Inflammatory macrophage treated with lipopolysaccharide for 1 hour (primary cell): ENCODE results near the gene MXRA8.

Source experiments
- DNase-seq, 2 donors: peaks; one replicate each; pipeline ENCODE4 v3.0.0-alpha.2; 2020 to 2022

The MXRA8 gene

DNA sequence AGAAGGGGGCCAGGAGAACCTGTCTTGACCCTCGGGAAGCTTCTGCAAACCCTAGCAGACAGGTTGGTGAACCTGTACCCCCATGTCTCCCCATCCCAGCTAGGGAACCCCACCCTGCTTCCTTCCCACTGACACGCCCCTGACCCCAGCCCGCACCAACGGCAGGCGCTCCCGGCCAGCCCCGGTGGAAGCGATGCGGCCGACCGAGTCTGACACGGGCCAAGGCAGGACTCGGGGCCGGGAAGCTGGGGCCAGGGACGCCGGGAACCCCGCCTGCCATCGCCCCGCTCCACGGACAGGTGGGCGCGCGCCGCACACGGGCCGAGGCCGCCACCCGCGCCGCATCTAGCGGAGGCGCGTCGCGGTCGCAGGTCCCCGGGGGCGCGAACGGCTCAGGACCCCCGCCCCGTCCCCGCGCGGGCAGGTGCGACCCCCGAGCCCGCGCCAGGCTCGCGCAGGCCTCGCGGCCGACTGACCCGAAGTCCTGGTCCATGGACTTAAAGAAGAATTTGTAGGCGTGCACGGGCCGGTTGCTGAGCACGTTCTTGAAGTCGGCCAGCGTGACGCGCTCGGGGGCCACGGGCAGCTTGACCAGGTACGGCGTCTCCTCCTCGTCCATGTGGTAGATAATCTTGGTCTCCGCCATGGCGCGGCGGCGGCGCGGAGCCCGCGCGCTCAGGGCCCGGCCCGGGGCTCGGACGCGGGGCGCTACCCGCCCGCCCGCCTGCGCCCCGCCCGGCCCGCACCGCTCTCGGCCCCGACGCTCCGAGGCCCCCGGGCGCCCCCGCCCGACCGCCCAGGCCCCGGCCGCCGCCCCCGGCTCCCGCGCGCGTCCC is 9.7 kb downstream of the MXRA8 start:
- peak in 1 of 2 donors; percentile 4 for DNase-seq

DNA sequence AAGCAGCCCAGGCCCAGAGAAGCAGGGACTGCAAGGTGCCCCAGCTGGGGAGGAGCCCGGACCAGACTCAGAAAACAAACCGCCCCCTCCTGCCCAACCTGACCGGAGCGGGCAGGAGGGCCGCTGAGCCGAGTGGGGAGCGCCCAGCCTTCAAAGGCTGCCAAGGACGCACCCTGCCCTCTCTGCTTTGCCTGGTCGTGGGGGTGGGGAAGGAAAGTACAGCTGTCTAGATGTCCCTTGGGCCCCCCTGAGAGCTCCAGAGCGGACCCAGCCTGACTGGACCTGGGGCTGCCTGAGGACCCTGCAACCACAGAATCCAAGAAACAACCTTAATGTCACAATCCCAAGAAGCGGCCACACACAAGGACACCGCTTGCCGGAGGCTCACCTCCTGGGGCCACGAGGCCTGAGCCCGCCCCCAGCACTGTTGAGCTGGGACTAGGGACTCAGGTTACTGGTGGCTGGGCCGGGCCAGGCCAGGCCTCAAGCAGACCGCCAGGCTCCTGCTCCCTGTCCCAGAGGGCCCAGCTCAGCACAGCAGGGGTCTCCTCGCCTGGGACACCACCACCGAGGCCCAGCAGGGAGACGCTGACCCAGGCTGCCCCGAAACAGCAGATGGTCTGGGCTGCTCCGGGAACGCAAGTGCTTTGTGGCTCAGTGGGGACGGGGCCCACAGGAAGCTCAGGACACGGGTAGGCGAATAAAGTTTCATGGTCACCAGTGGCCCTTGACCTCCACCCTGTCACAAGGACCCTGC is 10.5 kb downstream of the MXRA8 start:
- no peak for DNase-seq

DNA sequence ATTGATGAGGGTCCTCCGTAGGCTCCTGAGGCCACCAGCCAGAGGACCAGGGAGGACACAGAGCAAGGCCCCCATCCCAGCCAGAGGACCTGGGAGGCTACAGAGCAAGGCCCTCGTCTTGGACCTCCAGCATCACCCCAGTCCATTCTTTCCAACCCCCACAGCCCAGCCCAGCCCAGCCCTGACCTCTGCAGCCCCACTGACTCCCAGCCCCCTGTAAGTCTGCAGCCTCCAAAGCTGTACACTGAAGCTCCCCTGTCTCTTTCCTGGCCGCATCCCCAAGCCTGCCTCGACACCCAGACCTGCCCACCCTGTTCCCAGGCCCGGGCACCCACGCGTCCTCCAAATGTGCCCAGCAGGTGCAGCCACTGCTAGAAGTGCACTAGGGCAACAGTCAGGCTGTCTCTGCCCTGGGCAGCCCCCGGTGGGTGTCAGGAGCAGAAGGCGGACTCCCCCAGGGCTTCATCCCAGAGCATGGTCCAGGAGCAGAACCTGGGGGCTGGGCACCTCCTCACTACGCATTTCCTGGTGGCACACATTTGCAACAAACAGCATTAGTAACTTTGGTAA is 11.2 kb downstream of the MXRA8 start:
- no peak for DNase-seq

DNA sequence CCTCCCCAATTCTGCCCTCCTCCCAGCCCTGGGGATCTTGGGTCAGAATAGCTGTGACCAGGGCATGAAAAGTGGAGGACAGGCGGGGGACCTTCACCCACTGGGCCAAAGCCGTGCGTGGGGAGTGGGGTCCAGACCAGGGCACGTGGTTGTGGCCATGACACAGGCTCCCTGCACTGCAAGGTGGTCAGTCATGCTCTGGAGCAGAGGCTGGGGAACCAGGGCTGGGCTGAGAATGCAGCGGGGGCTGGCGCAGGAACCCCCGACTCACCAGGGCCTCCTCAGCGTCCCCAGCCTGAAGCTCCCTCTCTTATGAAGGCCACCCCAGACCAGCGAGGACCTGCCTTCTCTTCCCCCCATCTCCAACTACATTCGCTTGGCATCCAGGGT is 11.9 kb downstream of the MXRA8 start:
- no peak for DNase-seq

DNA sequence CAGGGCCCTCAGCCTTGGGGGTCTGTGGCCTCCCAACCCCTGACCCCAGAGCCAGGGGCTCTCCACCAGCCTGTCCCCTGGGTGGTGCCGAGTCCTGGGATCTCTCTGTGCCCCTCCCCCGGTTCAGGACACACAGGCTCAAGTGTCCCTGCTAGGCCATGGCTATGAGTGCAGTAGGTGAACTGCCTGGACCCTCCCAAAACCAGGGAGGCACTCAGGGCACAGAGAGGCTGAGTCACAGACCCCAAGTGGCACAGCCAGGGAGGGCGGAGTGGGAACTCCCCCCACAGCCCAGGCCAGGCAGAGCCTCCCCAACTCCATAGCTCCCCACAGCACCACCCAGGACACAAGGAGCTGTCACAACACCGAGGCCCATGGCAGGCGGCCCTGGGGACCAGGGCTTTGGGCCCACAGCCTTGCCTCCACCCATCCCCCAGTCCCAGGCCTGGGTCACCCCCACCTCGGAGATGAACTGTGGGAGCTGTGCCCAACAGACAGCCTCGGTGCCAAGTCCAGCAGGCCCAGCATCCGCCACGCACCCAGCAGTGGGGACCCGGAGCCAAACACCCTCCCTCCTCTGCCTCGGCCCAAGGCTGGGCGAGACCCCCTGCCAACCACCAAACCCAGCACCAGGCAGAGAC is 12.4 kb downstream of the MXRA8 start:
- no peak for DNase-seq

DNA sequence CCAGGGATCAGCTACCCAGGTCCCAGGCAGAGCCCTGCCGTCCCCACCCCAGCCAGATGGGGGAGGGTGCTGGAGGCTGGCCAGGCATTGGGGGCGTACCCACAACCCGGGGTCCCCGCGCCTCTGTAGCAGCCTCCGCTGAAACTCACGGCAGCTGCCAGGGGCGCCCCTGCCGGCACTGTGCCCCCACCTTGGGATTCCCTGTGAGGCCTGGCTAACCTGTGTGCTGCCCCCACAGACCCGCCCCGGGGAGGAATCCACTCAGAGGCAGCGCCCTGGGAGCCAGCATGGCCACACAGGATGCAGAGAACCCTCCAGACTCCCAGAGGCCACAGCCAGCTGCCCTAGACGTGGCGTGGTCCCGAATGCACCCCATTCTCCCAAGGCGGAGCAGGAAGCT is 13.0 kb downstream of the MXRA8 start:
- DNase-seq = no peak

DNA sequence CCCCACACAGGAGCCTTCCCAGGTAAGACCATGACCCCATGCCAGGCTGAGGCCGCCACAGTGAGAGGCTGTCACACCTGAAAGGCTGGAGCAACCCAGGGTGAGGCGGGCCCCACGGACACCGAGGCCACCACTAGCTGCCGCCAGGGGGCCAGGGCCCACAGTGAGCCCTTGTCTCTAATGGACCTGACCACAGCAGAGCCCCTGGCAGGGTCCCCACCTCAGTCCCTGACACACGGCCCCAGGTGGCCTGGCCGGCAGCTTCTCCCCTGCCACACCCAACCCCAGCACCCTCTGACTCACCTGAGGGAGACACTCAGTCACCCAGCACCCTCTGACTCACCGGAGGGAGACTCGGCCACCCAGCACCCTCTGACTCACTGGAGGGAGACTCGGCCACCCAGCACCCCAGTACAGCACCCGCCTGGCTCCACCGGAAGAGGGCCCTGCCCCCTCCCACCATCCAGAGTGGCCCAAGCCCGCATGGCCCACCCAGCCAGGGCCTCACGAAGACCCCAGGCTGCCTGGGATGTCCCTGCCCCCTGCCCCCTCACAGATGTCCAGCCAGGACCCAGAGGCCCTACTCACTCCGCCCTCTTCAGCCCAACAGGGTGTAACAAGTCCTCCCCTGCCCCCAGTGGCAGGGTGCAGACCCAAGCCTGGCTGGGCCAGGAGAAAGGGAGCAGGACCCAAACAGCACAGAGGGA is 13.5 kb downstream of the MXRA8 start:
- DNase-seq = peak in 1 of 2 donors; percentile 25

DNA sequence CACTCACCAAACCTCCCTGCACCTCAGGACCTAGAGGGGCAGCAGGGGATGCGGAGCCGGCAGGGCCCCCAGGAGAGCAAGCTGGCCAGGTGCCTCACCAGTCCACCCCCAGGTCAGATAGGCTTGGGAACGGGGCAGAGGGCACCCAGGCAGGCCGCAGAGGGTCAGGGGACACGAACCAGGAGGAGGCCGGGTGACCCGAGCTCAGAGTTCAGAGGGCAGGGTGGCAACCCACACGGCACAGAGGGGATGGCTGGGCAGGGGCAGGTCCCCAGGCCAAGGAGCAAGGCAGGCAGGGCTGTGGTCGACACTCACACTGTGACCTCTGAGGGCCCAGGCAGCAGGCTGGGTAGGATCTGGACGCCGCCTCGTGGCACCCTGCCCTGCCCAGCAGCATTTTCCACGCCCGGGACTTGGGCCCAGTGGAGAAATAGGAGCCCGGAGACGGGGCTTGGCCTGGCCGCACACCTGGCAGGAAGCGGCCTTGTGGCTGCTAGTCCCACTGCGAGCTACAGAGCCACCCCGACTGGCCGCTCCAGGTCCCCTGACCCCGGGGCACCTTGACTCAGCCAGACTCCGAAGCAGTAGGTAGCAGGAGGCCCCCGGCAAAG is 14.4 kb downstream of the MXRA8 start:
- DNase-seq = no peak

DNA sequence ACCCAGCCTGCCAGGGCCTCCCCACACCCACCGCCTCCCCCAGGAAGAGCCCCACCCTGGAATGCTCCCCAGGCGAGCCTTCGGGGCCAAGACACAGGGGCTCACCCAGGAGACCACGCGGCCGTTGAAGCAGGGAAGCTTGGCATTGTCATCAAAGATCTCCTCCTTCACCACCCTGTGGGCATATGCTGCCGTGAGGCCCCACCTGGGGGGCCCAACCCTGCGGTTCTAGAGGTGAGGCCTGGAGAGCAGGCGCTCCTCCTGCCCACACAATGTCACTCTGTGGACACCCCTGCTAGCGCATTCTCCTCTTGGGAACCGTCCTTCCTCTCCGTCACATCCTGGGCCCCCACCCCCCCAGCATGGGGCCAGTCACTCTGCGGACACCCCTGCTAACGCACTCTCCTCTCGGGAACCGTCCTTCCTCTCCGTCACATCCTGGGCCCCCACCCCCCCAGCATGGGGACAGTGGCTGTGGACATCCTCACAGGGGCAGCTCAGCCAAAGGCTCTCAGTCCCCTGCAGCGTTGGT is 15.7 kb downstream of the MXRA8 start:
- no peak for DNase-seq

DNA sequence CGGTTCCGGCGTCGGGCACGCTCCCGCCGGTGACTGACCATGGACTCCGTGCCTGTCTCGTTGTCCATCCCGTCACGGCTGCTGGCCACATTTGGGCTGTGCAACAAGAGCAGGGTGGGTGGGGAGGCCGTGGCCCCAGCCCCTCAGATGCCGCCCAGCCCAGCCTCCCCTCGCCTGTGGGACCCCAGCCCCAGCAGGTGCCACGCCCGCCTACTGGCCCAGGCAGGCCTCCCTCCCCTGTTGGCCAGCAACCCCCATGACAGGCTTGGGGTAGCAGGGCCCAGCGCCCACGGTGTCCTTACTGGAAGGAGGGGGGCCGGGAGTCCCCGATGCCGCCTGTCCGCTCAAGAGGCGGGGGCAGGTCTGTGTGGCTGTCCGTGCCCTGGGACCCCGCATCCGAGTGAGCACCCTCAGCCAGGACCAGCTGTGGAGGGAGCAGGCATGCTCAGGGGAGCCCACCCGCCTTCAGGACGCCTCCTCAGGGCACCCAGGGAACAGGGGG is 16.2 kb downstream of the MXRA8 start:
- DNase-seq = no peak

DNA sequence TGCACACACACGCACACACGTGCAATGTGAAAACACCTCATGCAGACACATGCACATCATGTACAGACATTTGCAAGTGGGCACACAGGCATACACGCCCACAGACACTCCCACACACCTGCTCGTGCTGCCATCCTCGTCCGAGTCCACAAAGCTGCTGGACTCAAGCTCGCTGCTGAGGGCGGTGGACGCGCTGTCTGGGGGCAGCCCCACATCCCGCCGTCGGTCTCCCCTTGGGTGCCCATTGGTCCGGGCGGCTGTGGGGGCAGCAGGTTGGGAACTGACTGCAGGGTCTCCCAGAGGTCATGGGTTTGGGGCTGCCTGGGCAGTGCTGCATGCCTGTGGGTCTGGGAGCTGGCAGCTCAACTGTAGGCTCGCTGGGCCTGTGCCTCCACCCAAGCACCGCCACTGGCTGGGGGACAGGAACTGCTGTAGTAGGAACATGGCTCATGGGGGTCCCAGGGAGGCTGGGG is 16.8 kb downstream of the MXRA8 start:
- no peak for DNase-seq

DNA sequence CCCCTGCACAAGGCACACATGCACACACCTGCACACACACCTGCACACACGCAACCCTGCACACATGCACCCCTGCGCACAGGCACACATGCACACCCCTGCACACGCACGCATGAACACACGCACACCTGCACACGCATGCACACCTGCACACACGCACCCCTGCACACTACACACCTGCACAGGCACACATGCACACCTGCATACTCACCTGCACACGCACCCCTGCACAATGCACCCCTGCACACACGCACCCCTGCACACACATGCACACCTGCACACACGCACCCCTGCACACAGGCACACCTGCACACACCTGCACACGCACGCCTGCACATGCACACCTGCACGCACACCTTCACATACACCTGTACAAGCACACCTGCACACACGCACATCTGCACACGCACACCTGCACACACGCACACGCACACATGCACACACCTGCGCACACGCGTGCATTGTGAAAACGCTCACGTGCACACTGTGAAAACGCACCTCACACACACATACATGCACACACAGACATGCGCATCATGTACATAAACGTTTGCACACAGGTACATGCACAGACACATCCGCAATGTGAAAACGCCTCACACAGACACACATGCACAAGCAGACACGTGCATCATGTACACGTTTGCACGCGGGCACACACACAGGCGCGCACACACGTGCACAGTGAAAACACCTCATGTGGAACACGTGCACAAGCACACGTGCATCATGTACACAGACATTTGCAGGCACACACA is 17.4 kb downstream of the MXRA8 start:
- DNase-seq = no peak

DNA sequence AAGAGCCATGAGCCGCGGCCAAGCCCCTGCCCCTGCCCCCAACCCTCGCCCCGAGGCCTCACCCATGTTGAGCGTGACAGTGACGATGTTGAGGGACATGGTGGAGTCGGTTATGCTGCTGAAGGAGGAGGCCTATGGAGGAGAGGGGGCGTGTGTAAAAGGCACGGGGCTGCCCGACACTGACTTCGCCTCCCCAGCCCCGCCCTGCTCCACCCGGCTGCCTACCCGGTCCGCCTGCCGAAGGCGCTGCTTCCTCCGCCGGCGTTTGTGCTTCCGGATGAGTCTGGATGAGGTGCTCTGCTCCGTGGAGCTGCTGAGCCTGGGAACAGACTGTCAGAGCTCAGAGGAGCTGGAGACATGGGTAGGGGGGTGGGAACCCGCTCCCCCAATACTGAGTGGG is 18.2 kb downstream of the MXRA8 start:
- DNase-seq = no peak

DNA sequence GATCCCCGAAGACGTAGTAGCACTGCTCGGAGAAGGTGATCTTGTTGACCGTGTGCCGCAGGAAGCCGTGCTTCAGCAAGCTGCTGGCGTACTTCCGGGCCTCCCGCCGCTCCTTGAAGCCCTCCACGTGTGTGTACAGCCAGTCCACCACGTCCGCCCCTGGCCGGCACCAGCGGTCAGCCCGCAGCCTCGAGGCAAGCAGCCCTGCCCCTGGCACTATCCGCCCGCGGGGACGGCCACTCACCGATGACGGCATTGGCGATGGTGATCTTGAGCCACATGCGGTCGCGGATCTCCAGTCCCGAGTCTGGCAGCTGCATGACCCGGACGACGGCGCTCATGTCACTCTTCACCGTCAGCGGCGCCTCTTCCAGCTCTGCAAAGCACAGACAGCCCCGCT is 20.1 kb downstream of the MXRA8 start:
- DNase-seq = no peak

DNA sequence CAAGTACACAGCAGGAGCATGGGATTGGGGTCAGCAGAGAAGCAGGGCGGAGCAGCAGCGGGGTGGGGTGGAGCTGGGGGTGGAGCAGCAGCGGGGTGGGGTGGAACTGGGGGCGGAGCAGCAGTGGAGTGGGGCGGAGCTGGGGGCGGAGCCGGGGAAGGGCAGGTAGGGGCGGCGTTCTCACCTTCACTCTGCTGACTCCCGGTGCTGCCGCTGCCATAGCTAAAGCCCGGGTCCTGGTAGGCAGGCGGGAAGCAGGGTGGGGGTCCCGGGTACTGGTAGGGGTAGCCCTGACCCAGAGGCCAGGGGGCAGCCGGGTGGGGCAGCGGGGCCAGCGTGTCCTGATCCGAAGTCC is 20.6 kb downstream of the MXRA8 start:
- DNase-seq = no peak

DNA sequence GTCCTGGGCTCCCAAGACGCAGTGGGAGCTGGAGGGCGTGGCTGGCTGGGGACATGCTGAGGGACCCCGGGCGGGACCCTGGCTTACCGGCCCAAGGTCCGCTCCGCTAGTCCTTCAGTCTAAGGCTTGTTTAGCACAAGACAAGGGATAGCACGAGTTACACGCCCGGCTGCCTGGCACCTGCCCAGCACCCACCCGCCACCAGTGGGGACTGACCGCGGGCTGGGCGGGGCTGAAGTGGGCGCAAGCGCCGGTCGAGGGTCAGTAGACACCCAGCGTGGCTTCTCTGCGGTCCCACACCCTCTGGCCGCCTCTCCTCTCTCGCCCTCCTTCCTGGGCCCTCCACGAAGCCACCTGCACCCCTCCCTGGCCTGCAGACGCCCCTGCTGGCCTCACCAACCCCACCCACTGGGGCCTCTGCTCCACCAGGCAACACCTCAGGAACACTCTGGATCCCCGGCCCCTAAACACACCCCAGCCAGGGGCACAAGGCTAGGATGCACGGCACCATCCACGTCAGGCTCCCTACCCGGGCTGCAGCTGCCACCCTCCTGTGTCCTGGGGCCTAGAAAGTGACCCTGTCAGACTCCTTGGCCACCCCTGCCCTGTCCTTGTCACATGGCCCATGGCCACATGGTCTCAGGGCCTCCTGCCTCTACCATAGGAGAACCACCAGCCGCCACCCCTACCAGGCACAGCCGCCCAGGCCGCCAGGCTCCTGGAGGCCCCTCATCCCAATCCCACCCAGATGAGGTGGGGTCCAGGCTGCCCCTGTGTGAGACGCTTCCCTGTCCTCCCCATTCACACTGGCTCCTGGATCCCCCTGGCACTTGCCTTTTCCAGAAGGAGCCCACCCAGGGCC is 21.2 kb downstream of the MXRA8 start:
- no peak for DNase-seq

DNA sequence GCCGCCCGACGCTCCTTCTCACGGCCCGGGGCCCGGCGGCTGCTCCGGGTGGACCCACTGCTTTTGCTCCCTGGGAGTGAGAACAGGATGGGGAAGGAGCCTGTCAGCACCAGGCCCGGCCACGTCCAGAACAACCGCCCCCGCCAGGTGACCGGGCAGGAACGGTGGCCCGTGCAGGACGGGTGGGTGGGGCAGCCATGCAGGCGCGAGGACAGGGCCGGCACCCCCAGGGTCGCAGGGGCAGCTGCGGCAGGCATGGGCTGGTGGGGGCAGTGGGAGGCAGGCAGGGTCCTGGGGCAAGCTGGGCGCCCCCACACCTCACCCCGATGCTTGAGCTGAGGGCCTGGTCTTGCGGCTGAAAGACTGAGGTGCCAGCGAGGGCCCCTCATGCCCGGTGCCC is 21.9 kb downstream of the MXRA8 start:
- DNase-seq = no peak

DNA sequence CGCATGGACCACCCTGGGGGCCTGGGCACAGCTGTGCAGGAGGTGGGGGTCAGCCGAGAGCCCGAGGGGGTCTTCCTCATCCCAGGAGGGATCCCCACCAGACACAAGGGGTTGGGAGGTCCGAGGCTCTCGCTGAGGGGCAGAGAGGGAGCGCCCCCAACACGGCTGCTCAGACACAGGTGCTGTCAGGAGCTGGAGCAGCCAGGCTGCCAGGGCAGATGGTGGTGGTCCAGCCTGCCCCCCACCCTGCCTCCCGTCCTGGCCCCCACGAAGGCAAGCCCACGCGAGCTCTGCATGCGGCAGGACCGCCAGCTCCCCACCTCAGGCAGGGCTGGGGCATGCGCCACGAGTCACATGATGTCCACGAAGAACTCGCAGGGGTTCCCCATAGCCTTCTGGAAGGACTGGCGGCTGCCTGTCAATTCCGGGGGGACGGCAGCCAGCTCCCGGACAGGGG is 22.5 kb downstream of the MXRA8 start:
- no peak for DNase-seq

DNA sequence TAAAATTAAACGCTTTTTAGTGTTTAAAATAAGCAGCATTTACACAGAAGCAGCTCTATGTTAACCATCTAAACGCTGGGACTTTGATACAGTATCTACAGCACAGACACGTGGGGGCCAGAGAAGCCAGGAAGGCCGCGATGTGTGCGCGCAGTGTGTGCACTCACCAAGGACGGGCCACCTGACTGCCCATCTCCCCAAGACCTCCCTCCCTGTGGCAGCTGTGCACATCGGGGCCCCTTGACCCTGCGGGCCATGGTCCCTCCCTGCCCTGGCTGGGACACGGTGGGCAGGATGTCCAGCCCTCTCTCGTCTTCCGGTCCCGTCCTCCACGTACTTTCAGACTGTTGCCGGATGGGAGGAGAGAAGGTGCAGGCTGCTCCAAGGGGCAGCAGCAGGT is 23.1 kb downstream of the MXRA8 start:
- DNase-seq = no peak

DNA sequence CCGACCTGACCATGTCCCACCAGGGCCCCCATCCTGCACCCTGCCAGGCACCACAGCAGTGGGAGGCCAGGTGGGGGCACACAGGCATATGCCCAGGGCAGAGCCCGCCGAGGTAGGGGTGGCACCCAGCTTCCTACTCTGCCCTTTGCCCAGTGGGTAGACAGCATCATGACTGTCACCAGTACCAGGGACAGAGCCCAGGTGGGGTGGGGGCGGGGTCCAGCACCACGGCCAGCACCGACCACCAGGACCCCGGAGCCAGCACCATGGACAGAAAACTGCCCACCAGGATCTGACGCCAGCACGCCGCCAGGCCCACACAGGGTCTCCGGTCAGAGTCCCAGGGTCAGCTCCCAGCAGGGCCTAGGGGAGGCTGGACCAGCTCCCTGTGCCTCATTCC is 23.5 kb downstream of the MXRA8 start:
- DNase-seq = no peak
